ENCODE results near the gene C6orf52.

The C6orf52 gene

GRCh38 chr6:10643201-10643651 is 51.2 kb downstream of the C6orf52 start:
- DNase-seq = no peak

GRCh38 chr6:10641528-10641927 is 52.9 kb downstream of the C6orf52 start:
- no peak for DNase-seq

- no peak for DNase-seq
These were observed 54.0 kb downstream of the C6orf52 start for GRCh38 chr6:10640412-10640811.

- DNase-seq = peak; percentile 12
These were observed 61.2 kb downstream of the C6orf52 start for GRCh38 chr6:10633216-10633615.

GRCh38 chr6:10630178-10630577 is 64.2 kb downstream of the C6orf52 start:
- DNase-seq = no peak

- DNase-seq = no peak
These were observed 66.6 kb downstream of the C6orf52 start for GRCh38 chr6:10627800-10628199.

GRCh38 chr6:10626154-10626741 is 68.2 kb downstream of the C6orf52 start:
- no peak for DNase-seq

GRCh38 chr6:10624836-10625235 is 69.6 kb downstream of the C6orf52 start:
- no peak for DNase-seq

- DNase-seq = no peak
These were observed 72.6 kb downstream of the C6orf52 start for GRCh38 chr6:10621847-10622246.

Data from NK-92 treated with Interleukin-12 subunit alpha and Interleukin-12 subunit beta, amount 100 ng/mL, for 24 hours (cell line).